Measurements from ENCODE around the gene LONRF2.
A peak's percentile ranks its signal among the peaks of the same experiment; 100 is the strongest.

Gene LONRF2

DNA sequence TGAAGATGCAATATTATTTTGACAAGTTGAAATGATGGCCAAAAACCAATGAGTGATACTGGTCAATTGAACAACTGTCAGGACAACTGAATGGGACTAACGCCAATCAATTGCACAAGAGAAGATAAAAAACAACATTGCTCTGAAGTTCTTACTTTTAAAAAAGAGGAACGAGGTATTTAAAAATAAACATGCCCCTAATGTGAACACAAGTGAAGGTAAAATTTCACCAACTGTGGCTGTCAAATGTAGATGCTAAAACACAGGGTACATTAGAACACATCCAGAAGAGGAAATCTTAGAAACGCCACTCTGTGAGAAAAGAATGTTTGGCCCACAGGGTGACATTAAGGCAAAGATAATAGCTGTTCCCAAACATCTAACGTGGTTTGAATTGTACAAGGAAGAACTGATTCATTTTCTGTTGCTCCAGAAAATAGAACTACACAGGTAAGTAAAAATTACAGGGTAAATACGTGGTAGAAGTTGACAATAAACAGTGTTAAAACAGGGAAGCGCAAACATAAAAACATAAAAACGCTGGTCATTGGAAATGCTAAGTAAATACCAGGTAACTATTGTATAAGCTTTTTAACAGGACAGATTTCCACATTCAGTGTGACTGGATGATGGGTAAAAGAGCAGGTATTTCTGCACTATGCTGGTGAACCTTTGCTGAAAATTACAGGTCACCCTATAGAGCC lies 20.3 kb downstream of the LONRF2 start:
- no peak for DNase-seq (ENCODE audit: low spot score)

DNA sequence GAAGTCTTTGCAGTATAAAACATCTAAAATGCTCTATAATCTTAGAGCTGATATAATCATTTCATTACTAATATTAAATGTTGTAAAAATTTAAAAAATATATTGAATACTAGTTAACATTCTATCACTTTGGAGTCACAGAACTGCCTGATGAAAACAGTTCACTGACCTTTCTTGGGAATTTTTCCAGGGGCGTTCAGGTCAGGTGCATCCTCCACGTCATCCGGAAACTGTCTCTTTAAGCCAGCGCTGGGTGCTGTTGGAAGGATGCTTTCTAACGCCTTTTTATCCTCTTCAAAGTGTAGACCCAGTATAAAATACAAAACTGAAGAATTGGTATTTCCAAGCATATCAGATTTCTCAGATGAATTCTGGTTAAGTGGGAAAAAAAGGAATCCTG lies 22.8 kb downstream of the LONRF2 start:
- DNase-seq (ENCODE audit: low spot score), result no peak

DNA sequence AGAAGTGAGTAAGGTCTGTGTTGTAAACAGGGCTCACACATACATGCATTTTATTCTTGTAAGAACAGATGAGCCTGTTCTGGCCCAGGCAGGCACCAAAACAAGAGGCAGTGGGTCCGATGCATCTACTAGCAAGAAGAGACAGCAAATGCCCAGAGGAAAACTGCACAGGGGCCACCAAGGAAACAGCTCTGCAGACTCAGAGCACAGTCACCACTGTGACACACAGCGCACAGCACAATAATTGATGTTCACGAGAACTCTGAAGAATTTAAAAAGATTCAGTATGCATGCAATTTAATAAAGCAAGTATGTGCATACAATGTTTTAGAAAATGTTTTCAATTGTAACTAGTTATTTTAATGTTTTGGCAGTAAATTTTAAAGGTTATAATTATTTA lies 24.8 kb downstream of the LONRF2 start:
- DNase-seq (ENCODE audit: low spot score), result no peak

DNA sequence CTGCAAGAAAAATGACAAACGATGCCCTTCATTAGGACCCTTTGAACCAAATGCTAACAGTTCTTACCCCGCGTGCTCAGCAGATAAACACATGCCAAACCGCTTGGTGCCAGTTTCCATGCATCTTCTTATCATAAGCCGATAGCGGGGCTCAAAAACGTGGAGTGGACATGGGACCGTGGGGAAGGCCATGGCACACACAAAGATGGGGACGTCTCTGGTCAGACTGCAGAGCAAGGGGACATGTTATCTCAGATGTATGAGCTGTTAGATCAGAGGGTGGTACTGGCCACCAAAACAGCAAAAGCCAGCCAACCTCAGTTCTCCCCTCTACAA lies 28.2 kb downstream of the LONRF2 start:
- no peak for DNase-seq (ENCODE audit: low spot score)

DNA sequence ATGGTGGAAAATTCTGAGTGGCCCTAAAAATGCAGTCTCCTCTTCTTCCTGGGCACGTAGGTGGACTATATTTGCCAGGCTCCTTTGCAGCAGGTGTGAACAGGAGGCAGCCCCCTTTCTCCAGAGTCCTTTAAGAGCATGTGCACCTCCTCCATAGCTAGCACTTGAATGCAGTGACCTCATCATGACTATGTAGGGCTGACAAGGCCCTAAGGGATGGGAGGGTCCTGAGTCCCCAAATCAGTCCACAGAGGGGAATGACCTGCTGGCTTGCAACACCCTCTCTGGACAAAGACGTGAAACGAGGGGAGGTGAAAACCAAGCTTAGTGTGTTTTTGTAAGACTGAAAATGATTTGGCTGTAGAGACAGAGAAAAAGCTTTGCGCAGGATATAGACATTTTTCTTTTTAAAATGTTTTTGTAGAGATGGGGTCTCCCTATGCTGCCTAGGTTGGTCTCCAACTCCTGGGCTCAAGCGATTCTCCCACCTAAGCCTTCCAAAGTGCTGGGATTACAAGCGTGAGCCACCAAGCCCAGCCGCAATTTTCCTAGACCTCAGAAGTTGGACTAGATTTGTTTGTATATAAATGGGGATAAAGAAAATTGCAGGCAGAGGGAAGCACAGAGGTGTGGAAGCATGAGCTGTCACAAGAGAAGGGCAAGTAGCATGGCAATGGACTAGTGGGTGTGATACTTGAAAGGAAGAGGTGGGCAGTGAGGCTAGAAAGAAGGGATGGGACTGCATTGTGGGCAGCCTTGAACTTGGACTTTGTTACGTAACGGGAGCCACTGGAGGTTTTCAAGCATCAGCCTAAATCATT lies 28.8 kb downstream of the LONRF2 start:
- no peak for DNase-seq (ENCODE audit: low spot score)

DNA sequence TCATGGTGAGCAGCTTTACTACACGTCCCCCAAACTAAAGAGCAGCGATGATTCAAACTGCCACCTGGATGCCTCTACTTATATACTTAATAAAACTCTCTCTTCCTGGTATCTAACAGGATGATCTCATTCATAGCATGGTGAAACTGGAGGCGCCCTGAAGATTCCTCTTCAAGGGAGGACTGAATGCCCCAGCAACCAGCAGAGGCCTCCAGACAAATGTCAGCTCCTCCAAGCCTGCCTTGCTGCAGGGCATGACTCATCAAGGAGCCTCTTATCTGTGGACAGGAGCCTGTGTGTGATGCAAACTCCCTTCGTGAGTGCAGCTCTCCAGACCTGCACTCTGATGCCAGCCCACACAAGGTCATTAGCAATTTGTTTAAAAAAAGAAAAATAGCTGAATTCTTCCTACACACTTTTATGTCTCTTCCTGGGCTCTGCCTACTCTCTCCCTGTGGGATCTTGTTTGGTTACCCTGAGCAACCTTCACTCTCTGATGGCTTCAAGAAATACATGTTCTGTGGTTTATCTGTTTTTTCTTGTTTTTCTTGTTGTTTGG lies 30.2 kb downstream of the LONRF2 start:
- peak; percentile 68 for DNase-seq (ENCODE audit: low spot score)

DNA sequence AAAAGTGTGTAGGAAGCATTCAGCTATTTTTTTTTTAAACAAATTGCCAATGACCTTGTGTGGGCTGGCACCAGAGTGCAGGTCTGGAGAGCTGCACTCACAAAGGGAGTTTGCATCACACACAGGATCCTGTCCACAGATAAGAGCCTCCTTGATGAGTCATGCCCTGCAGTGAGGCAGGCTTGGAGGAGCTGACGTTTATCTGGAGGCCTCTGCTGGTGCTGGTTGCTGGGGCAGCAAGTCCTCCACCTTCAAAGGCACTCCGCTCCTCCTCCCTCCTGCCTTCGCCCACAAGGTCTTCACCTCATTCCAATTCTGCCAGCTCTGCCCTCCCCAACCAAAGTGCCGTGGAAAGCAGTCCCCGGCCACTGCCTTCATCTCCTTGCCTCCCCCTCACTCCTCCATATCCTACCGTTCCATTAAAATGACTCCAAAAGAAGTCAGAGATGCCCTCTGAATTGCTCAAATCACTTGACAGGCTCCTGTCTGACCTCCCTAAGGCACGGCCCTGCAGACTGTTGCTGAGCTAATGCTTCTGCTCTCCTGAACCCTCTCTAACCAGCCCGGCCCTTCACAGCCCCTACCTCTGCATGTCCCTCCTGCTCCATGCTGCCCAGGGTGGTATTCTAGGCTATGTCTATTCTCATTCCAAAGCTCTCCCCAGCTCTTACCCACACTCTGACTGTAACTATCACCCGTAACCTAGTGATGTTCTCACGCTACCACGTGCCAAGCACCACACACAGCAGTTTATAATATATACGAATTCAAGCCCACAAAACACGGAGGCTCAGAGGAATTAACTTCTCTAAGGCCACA lies 30.9 kb downstream of the LONRF2 start:
- peak; percentile 84 for DNase-seq (ENCODE audit: low spot score)

DNA sequence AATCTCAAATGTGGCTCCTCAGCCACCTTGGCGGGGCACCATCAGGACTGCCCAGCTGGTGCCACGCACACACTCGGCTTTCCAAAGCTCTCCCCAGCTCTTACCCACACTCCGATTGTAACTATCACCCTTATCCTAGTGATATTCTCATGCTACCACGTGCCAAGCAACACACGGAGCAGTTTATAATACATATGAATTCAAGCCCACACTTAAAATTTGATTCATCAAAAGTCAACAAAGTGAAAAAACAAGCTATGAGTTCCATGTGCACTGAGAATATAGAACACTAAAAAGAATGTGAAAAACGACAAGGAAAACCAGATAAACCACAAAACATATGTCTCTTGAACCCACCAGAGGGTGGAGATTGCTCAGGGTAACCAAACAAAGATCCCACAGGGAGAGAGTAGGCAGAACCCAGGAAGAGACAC lies 31.6 kb downstream of the LONRF2 start:
- no peak for DNase-seq (ENCODE audit: low spot score)

DNA sequence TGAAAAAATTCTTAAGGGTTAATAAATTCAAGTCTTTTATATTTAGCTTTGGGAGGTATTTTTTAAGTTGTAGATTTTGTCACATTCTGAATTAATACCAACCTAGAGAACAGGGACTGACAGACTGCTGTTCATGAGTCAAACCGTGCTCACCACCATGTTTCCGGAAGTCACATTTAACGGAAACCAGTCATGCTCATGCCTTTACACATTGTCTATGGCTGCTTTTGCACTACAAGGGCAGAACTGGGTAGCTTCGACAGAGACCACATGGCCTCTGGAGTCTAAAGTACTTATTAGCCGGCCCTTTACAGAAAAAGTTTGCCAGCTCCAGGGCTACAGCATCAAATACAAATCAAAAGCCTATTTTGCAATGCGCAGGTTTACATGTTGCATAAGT lies 33.3 kb downstream of the LONRF2 start:
- no peak for DNase-seq (ENCODE audit: low spot score)

DNA sequence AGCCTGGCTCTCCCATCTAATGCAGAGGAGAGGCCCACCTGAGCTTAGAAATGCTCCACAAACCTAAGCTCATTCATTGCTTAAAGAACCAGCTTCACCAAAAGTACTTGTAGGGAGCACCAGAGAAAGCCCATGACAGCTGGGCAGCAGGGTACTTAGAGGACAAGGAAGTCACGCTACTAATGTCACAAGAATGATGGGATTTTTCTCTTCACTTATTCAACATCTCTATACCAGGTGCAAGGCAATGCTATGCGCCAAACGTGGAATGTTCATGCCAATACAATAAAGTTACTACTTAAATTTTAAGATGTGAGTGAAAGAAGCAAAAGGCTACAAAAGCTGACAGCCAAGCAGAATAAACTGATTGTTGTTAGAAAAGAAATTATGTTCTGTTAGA lies 36.0 kb downstream of the LONRF2 start:
- no peak for DNase-seq (ENCODE audit: low spot score)

DNA sequence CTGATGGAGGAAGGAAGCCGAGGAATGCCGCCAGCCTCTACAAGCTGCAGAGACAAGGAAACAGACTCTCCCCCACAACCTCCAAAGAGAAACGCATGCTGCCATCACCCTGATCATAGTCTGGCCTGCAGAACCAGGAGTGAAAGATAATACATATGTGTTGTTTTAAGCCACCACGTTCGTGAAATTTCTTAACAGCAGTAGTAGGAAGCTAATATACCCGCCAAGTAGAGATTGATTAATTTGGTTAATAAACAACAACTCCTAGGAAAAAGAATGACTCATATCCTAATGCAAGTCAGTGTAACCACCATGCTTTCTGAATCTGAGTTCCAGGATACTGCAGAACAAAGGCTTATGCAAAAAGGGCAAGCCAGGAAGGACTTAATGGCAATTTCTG lies 36.6 kb downstream of the LONRF2 start:
- DNase-seq (ENCODE audit: low spot score), result peak; percentile 38

DNA sequence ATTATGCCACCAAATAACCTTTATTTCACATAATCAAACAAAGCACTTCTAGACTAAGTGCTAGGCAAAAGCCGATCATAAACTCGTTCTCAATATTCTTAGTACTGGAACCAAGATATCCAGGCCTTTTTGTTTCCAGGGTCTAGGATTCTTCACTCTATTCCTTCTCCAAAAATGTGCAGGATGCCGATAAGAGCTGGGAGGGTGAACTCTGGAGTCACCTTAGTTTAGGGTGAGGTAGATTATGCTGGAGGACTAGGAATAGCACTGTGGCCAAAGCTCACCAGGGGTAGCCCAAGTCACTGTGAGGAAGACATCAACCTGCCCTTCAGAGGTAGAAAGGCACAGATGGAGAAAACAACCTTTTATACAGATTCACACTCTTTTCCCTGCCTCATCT lies 37.3 kb downstream of the LONRF2 start:
- DNase-seq (ENCODE audit: low spot score), result no peak

DNA sequence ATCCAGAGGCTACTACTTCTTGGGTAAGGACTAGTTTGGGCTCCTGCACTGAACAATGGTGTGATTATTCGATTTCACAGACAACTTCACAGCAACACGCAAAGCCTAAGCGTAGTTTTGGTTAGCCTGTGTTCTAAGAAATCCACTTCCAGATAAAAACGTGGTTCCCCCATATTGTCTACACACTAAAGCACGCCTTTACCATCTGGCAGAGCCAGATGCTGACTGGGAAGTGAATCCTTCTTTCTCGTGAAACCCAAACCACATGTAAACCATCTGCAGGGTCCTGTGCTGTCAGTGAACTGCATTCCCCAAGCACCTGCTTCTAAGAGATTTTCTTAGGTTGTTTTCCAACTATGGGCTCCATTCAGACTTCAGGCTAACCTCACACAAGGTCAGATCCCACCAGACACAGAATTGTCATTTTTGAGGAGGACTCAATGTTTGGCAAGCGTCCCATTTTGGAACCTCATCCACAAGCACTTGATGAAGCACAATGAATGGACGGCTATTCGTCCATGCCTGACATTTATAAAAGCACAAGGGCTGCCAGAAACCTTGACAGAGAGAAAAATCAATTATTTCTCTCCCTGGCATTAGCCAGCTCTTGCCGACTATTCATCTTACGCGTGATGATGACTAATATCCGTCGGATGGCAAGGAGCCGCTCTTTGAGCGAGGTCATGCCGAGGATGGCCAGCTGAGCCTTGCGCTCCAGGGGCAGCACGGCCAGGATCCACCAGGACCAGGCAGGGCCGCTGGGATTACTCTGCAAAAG lies 38.4 kb downstream of the LONRF2 start:
- no peak for DNase-seq (ENCODE audit: low spot score)

DNA sequence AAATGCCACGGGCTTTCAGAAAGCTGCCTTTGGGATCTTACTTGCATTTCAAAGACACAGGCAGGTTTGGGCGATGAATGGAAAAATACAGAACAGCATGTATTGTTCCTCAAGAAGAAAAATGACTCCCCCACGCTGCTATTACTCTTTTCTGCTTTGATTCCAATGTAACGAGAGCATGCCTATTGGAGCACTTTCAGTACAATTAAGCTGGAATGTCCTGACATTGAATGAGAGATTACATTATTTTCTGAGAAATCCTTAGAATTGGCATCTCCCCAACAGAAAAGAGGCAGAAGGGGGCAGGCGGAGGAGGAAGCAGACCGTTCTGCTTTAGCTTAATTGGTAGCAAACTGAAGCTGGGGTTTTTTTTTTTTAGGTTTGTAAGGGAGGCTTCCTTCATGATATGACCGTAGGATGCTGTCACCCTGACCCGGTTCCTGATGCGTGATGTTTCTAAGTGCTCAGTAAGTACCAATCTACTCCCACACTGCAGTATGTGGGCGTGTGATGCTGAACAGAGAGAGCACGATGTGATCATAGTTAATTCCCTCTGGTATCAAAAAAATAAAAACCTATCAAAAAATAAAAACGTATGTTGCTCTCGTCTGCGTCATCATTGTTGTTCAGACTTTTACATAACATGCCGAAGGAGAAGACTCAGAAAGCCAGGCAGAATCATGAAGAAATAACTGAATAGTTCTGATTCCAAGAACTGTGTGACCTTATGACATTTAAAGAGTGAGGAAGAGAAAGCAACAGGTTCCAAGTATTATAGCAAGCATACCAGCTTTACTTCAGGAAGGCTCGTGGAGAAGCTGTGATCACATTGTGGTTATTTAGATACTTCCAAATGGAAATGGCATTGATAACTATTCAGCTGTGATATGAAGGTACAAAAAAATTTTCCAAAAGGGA lies 40.5 kb downstream of the LONRF2 start:
- DNase-seq (ENCODE audit: low spot score), result no peak

DNA sequence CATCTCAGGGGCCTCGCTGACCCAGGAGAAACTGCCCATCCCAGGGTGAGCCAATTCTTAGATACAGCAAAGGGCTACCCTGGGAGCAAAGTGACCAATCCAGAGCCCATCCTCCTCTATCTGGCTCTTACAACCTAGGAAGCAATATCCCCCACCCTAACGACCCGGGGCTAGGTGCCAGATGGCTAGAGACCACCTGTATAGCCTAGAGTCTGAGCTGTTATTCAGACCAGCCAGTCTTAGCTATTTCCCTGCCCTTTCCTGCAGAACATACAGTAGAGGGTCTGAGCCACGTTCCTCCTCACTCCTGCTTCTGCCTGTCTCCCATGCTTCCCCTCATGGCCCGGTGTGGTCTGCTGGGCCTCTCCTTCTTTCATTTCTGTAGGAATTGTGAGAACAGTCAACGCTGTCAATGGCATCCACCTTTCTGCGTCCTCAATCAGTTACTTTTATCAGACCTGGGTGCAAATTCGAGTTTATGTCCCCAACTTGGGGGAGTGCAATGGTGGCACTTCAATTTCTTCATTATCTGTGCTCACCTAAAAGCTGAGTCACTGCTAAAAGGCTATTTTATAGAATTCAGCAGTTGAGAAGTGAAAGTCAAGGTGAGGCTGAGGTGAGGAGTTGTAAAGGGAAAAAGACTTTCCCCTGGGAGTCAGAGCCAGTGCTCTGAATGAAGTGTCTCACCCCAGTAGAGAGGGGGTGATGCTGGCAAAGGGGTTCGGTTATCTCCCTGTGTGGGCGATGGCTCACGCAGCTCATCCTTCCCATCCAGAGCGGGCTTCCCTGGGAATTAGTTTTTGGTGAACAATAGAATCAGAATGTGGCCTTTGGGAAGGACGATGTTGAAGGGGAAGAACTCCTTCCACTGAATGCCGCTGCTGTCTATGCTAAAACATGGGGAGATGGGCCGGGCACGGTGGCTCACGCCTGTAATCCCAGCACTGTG lies 42.4 kb downstream of the LONRF2 start:
- DNase-seq (ENCODE audit: low spot score), result no peak

DNA sequence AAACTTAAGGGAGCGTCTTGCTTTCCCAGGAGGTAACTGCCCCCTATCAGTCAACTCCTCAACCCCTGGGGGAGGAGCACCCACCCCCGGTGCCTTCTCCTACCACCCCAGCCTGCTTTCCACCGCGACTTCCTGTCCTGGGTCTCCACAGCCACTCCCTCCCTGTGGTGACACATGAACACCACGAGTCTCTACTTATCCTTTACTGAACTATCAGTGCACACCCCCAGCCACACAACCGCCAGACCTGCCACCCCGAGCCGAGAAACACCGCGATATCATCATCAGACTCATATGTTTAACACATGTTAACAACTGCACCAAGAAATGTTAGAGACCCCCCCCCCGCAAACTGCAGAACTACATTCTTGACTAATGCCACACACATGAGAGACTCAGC lies 43.3 kb downstream of the LONRF2 start:
- no peak for DNase-seq (ENCODE audit: low spot score)

DNA sequence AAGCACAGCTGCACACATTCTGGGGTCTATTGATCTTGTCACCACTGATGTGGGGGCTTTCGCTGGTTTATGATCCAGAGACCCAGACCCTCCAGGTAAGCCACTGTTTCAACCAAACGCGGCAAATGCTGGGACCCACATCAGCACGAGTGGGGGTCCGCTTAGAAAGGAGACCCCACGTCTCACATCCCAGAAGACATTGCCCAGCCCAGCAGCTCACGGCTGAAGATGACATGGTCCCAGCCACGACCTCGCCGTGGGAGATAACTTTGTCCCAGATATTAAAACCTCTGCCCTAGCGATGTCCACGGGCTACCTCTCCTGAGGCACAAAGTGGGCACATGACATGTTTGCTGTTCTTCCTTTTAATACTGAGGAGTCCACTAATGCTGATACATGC lies 43.8 kb downstream of the LONRF2 start:
- DNase-seq (ENCODE audit: low spot score), result no peak

DNA sequence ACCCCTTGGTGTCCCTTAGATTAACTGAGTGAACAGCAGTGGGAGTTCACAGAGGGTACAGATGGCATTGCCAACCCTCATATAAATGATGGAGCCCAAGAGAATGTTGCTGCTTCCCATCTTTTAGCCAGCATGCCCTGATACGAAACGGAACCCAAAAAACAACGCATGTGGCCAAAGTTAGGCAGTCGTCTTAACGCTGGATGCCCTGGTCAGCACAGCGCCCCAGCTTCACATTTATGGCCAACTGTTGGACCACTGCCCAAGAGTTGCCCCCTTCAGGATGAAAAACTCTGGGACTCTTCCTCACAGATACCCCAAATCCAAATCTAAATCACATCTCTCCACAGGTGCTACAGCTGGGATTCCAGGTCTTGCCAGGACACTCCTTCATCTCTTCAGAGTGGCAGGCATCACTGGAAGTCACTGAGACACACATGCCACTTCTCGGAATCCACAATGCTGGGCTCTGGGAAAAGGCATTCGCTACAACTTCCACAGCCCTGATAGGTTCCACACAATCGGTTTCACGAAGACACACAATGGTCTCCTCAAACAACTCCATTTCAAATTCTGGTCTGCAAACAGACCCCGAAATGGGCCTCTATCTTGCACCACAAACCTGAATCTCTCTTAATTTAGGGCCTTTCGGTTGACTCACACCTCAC lies 44.6 kb downstream of the LONRF2 start:
- DNase-seq (ENCODE audit: low spot score), result no peak

DNA sequence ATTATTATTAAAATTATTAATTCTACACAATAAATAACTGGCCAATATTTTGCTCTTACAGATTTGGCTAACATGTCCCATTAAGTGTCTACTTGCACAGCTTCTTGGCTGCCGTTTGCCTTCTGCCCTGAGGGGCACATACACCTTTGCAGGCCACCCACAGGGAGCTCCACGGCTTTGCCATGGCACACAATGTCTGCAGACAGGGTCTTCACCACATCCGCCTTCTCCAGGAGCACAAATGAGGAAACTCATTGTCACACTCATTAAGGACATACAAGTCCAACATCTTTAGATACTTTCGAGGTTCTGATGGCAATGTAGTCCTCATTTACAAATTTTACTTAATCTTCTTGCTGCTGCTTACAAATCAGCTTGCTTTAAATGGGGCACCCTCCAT lies 45.6 kb downstream of the LONRF2 start:
- DNase-seq (ENCODE audit: low spot score), result no peak
